ENCODE results near the gene PPP1R12C. TPM values are rescaled to one million over a fixed set of nuclear protein-coding genes. Genes with fewer than 3 reads are reported as not detected.

Gene PPP1R12C
- total RNA-seq, 1 experiment from 2014 or later, result 79.9 TPM

DNA sequence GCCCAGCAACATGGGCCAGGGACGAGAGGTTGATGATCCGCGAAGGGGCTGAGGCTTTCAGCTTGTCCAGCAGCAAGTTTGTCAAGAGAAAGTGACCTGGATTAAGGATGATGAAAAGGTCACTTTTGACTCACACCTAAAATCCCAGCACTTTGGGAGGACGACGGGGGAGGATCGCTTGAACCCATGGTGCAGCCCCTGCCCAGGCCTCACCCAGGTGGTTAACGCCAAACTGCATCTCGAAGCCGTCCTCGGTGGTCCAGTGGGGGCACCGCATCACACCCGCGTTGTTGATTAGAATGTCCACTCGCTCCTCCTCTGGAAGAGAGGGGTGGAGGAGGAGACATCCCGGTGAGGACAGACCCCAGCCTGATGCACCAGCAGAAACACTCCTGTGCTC lies 69.0 kb downstream of the PPP1R12C start:
- Histone ChIP-seq H4K91ac (ENCODE audit: insufficient read length, low read depth, low read length) (no peak overlapping the region), H3K79me1 (ENCODE audit: insufficient read depth, low read depth, low read length, poor library complexity, severe bottlenecking) (no peaks in the 10 kb centered on the region), H3K27ac (ENCODE audit: insufficient read length, low read depth, low read length) (no peak overlapping the region), H3K23ac (ENCODE audit: insufficient read length, low read depth, low read length) (no peak overlapping the region), H3K9ac (ENCODE audit: extremely low read depth, insufficient read length, low read length) (no peak overlapping the region), H2BK20ac (ENCODE audit: low read depth, low read length, poor library complexity, severe bottlenecking) (no peak overlapping the region), H3K18ac (ENCODE audit: insufficient read length, low read depth, low read length) (no peak overlapping the region), H3K79me2 (ENCODE audit: insufficient read depth, low read length) (no peaks in the 10 kb centered on the region), H2AK5ac (ENCODE audit: insufficient read length, low read length) (no peak overlapping the region), H3K4me1 (ENCODE audit: insufficient read depth, low read length) (no peaks in the 10 kb centered on the region), H3T11ph (ENCODE audit: low read length) (no peak overlapping the region), H3K14ac (ENCODE audit: insufficient read depth, low read length) (no peak overlapping the region), H2BK12ac (ENCODE audit: insufficient read length, low read depth, low read length) (no peak overlapping the region), H3K4ac (ENCODE audit: low read depth, low read length) (no peak overlapping the region), H3K56ac (ENCODE audit: insufficient read length, low read depth, low read length) (no peak overlapping the region), H2BK120ac (ENCODE audit: low read depth, low read length, poor library complexity, severe bottlenecking) (no peak overlapping the region), H2BK5ac (ENCODE audit: insufficient read length, low read length) (no peak overlapping the region), H4K20me1 (ENCODE audit: control insufficient read depth, insufficient read depth, insufficient read length) (no peaks in the 10 kb centered on the region), H4K8ac (replicated peaks; ENCODE audit: insufficient read length, low read depth, low read length) (no peak overlapping the region), H3K27me3 (ENCODE audit: insufficient read depth, low read length) (no peaks in the 10 kb centered on the region), H3K4me2 (ENCODE audit: insufficient read depth, insufficient read length, low read length) (no peak overlapping the region), H2BK15ac (ENCODE audit: low read depth, low read length) (no peak overlapping the region), H3K23me2 (ENCODE audit: insufficient read length, low read depth, low read length, poor library complexity, severe bottlenecking) (no peaks in the 10 kb centered on the region), H4K5ac (ENCODE audit: insufficient read length, low read depth, low read length) (no peak overlapping the region), H2AFZ (ENCODE audit: low read length) (no peak overlapping the region), H3K9me3 (ENCODE audit: control insufficient read depth, low read depth, low read length) (no peaks in the 10 kb centered on the region)
- Mint-ChIP-seq H3K27ac (no peak overlapping the region), H3K4me1 (no peaks in the 10 kb centered on the region), H3K27me3 (ENCODE audit: low read depth) (no peaks in the 10 kb centered on the region), H3K36me3 (ENCODE audit: insufficient read depth in 1 of 3, low read depth in 3 of 3) (peaks cover 37 to 79% (median 54%) of the 10 kb centered on the region in 3 experiments), H3K4me3 (no peak overlapping the region), H3K9me3 (no peaks in the 10 kb centered on the region)
- no CpG with 5 or more reads among the region's 15 CpGs for WGBS (ENCODE audit: extremely low coverage, insufficient read length, low lambda C conversion rate)
- TF ChIP-seq, protein P1, sequence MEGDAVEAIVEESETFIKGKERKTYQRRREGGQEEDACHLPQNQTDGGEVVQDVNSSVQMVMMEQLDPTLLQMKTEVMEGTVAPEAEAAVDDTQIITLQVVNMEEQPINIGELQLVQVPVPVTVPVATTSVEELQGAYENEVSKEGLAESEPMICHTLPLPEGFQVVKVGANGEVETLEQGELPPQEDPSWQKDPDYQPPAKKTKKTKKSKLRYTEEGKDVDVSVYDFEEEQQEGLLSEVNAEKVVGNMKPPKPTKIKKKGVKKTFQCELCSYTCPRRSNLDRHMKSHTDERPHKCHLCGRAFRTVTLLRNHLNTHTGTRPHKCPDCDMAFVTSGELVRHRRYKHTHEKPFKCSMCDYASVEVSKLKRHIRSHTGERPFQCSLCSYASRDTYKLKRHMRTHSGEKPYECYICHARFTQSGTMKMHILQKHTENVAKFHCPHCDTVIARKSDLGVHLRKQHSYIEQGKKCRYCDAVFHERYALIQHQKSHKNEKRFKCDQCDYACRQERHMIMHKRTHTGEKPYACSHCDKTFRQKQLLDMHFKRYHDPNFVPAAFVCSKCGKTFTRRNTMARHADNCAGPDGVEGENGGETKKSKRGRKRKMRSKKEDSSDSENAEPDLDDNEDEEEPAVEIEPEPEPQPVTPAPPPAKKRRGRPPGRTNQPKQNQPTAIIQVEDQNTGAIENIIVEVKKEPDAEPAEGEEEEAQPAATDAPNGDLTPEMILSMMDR (conservative IDR thresholded peaks at IDR 0.05), result no peak
- DNase-seq, result no peak

All from H9 (cell line).